IMR-90 (cell line): ENCODE data around the gene ILF2. TPM values are rescaled to one million over a fixed set of nuclear protein-coding genes. Genes with fewer than 3 reads are reported as not detected.
A peak's percentile ranks its signal among the peaks of the same experiment; 100 is the strongest.

ENCODE experiments used
- ATAC-seq: fragments of 200-7000 bp; cut with Tn5 transposase; 2 replicates; pipeline ENCODE4 v1.9.1; 2020; ENCODE audit warnings: low read depth, mild to moderate bottlenecking, moderate library complexity
- BruUV-seq: library from RNA; stranded (reverse); fragments of 400-500 nt; replicated peaks from 2 replicates; lab custom pipeline; 2021; lab: Mats Ljungman, UMichigan
- CTCF ChIA-PET: fragments of 300-600 bp; formaldehyde crosslinking; extraction: SDS; loops from one replicate; lab custom pipeline; 2021; ENCODE audit warnings: antibody characterized with exemption; lab: Yijun Ruan, JAX
- POLR2A ChIA-PET: fragments of 300-600 bp; sonication (Branson Sonifier 250); formaldehyde crosslinking; loops from one replicate; lab custom pipeline; 2022; ENCODE audit warnings: antibody characterized with exemption; ENCODE audit not compliant: unreplicated experiment; lab: Charles Lee
- DNase-seq: peaks from one replicate; pipeline ENCODE4 v3.0.0; 2013
- H2AFZ ChIP-seq: replicated peaks from 2 replicates; pipeline ENCODE3; 2013; ENCODE audit warnings: low read length, mild to moderate bottlenecking; ENCODE audit not compliant: poor library complexity
- H2AK5ac ChIP-seq: 2 replicates; pipeline ENCODE4 v1.6.1; 2013; ENCODE audit warnings: low read depth, low read length, inconsistent platforms
- H2AK9ac ChIP-seq: replicated peaks from 2 replicates; pipeline ENCODE3; 2013; ENCODE audit warnings: mild to moderate bottlenecking, low read depth, low read length, moderate library complexity; ENCODE audit not compliant: poor library complexity
- H2BK120ac ChIP-seq: 2 replicates; pipeline ENCODE4 v1.6.1; 2013; ENCODE audit warnings: low read depth, low read length, inconsistent platforms
- H2BK15ac ChIP-seq: 3 replicates; pipeline ENCODE4 v1.6.1; 2013; ENCODE audit warnings: low read depth, low read length, inconsistent platforms
- H2BK20ac ChIP-seq: 2 replicates; pipeline ENCODE4 v1.6.1; 2013; ENCODE audit warnings: low read depth, mild to moderate bottlenecking, inconsistent platforms, low read length, moderate library complexity
- H2BK5ac ChIP-seq: 2 replicates; pipeline ENCODE4 v1.6.1; 2013; ENCODE audit warnings: mild to moderate bottlenecking, low read depth, low read length, inconsistent platforms; ENCODE audit not compliant: poor library complexity, severe bottlenecking
- H3K14ac ChIP-seq: replicated peaks from 2 replicates; pipeline ENCODE4 v1.6.1; 2013; ENCODE audit warnings: low read depth, low read length, inconsistent platforms
- H3K18ac ChIP-seq: 2 replicates; pipeline ENCODE4 v1.6.1; 2013; ENCODE audit warnings: low read depth, low read length, control low read depth
- H3K23ac ChIP-seq: 2 replicates; pipeline ENCODE4 v1.6.1; 2013; ENCODE audit warnings: low read depth, low read length, inconsistent platforms
- H3K27ac ChIP-seq: 2 replicates; pipeline ENCODE4 v1.5.1; 2013; ENCODE audit warnings: mild to moderate bottlenecking, control low read depth, low read length; ENCODE audit not compliant: insufficient read depth
- H3K27me3 ChIP-seq: 2 replicates; pipeline ENCODE4 v1.6.1; 2013; ENCODE audit warnings: low read length; ENCODE audit not compliant: control insufficient read depth, insufficient read depth
- H3K36me3 ChIP-seq: 2 replicates; pipeline ENCODE4 v1.6.1; 2013; ENCODE audit warnings: low read length, mixed read lengths; ENCODE audit not compliant: control insufficient read depth, insufficient read depth
- H3K4ac ChIP-seq: 2 replicates; pipeline ENCODE4 v1.6.1; 2013; ENCODE audit warnings: low read depth, low read length, inconsistent platforms
- H3K4me1 ChIP-seq: 2 replicates; pipeline ENCODE4 v1.6.1; 2013; ENCODE audit warnings: low read length, mixed read lengths; ENCODE audit not compliant: control insufficient read depth, insufficient read depth
- H3K4me2 ChIP-seq: 2 replicates; pipeline ENCODE4 v1.6.1; 2013; ENCODE audit warnings: low read depth, mild to moderate bottlenecking, control low read depth, low read length, moderate library complexity
- H3K4me3 ChIP-seq: 2 replicates; pipeline ENCODE4 v1.5.1; 2013; ENCODE audit warnings: low read depth, mild to moderate bottlenecking, control low read depth, low read length, moderate library complexity; ENCODE audit not compliant: insufficient read depth
- H3K56ac ChIP-seq: 2 replicates; pipeline ENCODE4 v1.6.1; 2013; ENCODE audit warnings: low read length, inconsistent platforms; ENCODE audit not compliant: insufficient read depth; ENCODE audit errors: extremely low read depth
- H3K79me1 ChIP-seq, 2 experiments: 2 replicates each; pipeline ENCODE4 v1.6.1; 2013; ENCODE audit warnings: low read length in 2 of 2, inconsistent platforms in 1 of 2, low read depth in 1 of 2
- H3K9ac ChIP-seq: 2 replicates; pipeline ENCODE4 v1.6.1; 2013; ENCODE audit warnings: low read depth, low read length, control low read depth
- H3K9me1 ChIP-seq: 2 replicates; pipeline ENCODE4 v1.6.1; 2013; ENCODE audit warnings: low read length, inconsistent platforms; ENCODE audit not compliant: insufficient read depth
- H3K9me3 ChIP-seq: 2 replicates; pipeline ENCODE4 v1.6.1; 2013; ENCODE audit warnings: low read length; ENCODE audit not compliant: control insufficient read depth, insufficient read depth
- H4K20me1 ChIP-seq: 2 replicates; pipeline ENCODE4 v1.6.1; 2013; ENCODE audit warnings: low read length, inconsistent platforms; ENCODE audit not compliant: insufficient read depth
- H4K5ac ChIP-seq: 2 replicates; pipeline ENCODE4 v1.6.1; 2013; ENCODE audit warnings: mild to moderate bottlenecking, low read depth, low read length, control low read depth
- H4K8ac ChIP-seq, 2 experiments: 2 replicates each; pipeline ENCODE4 v1.6.1; 2013; ENCODE audit warnings: low read depth in 2 of 2, low read length in 2 of 2, control low read depth in 1 of 2, inconsistent platforms in 1 of 2
- H4K91ac ChIP-seq: 2 replicates; pipeline ENCODE4 v1.6.1; 2013; ENCODE audit warnings: low read depth, low read length, inconsistent platforms; ENCODE audit not compliant: insufficient read depth
- BHLHE40 ChIP-seq: fragments of 150-350 bp; IDR thresholded peaks from 2 replicates; pipeline ENCODE4 v1.6.1; 2016; ENCODE audit warnings: mild to moderate bottlenecking, low read depth, low read length
- CEBPB ChIP-seq: IDR thresholded peaks from 2 replicates; pipeline ENCODE4 v1.6.1; 2012; ENCODE audit warnings: low read depth, low read length, improper control_type of control experiment
- CHD1 ChIP-seq: IDR thresholded peaks from 2 replicates; pipeline ENCODE4 v1.6.1; 2012; ENCODE audit warnings: low read depth, low read length, improper control_type of control experiment
- ELK1 ChIP-seq: fragments of 150-350 bp; IDR thresholded peaks from 2 replicates; pipeline ENCODE4 v1.6.1; 2016; ENCODE audit warnings: low read depth, mild to moderate bottlenecking, low read length, moderate library complexity, borderline replicate concordance
- FOS ChIP-seq: fragments of 150-350 bp; IDR thresholded peaks from 2 replicates; pipeline ENCODE4 v1.6.1; 2016; ENCODE audit warnings: low read depth, low read length
- MAFK ChIP-seq: IDR thresholded peaks from 2 replicates; pipeline ENCODE4 v1.6.1; 2012; ENCODE audit warnings: low read depth, low read length, improper control_type of control experiment
- MAZ ChIP-seq: IDR thresholded peaks from 2 replicates; pipeline ENCODE4 v1.6.1; 2012; ENCODE audit warnings: low read depth, mild to moderate bottlenecking, low read length, improper control_type of control experiment, moderate library complexity, borderline replicate concordance
- MXI1 ChIP-seq: IDR thresholded peaks from 2 replicates; pipeline ENCODE4 v1.6.1; 2012; ENCODE audit warnings: low read depth, mild to moderate bottlenecking, low read length, moderate library complexity, borderline replicate concordance
- NFE2L2 ChIP-seq: fragments of 150-350 bp; IDR thresholded peaks from 2 replicates; pipeline ENCODE4 v1.6.1; 2016; ENCODE audit warnings: low read depth, mild to moderate bottlenecking, low read length
- POLR2A ChIP-seq: IDR thresholded peaks from 2 replicates; pipeline ENCODE4 v1.6.1; 2012; ENCODE audit warnings: mild to moderate bottlenecking, low read depth, low read length
- RAD21 ChIP-seq: IDR thresholded peaks from 2 replicates; pipeline ENCODE4 v1.6.1; 2012; ENCODE audit warnings: low read length, improper control_type of control experiment
- RCOR1 ChIP-seq: IDR thresholded peaks from 2 replicates; pipeline ENCODE4 v1.6.1; 2012; ENCODE audit warnings: mild to moderate bottlenecking, low read length, improper control_type of control experiment; ENCODE audit not compliant: insufficient replicate concordance
- RFX5 ChIP-seq: IDR thresholded peaks from 2 replicates; pipeline ENCODE4 v1.8.0; 2012; ENCODE audit warnings: low read depth, mild to moderate bottlenecking, low read length, moderate library complexity
- SMC3 ChIP-seq: fragments of 150-350 bp; IDR thresholded peaks from 2 replicates; pipeline ENCODE4 v1.6.1; 2016; ENCODE audit warnings: low read depth, mild to moderate bottlenecking, antibody characterized with exemption, low read length, moderate library complexity
- USF2 ChIP-seq: fragments of 150-350 bp; IDR thresholded peaks from 2 replicates; pipeline ENCODE4 v1.6.1; 2017; ENCODE audit warnings: mild to moderate bottlenecking, antibody characterized with exemption, low read length, low read depth
- WGBS, 2 experiments: methylation state at CpG; one replicate each; pipeline versions ENCODE4 v1.1.5 to v1.1.7; 2013; ENCODE audit warnings: missing lambda C conversion rate in 2 of 2; ENCODE audit not compliant: insufficient read length in 1 of 2; ENCODE audit errors: extremely low coverage in 2 of 2; 5-methylcytosine and 5-hydroxymethylcytosine counted together
- dilution Hi-C: fragments of 300-500 bp; cut with HindIII; formaldehyde crosslinking; loops from one replicate; pipeline ENCODE4 v1.14.3; 2018; ENCODE audit warnings: low sequenced_read_pairs; ENCODE audit not compliant: unreplicated experiment
- in situ Hi-C: fragments of 300-500 bp; cut with MboI; formaldehyde crosslinking; loops from 3 replicates; pipeline ENCODE4 v1.14.3; 2019; ENCODE audit warnings: low sequenced_read_pairs, inconsistent platforms, mixed read lengths
- intact Hi-C: fragments of 100-400 bp; cut with micrococcal nuclease; formaldehyde crosslinking; loops from 2 replicates; pipeline ENCODE4 v1.10.0; 2022
- polyA plus RNA-seq, 3 experiments: library from polyadenylated mRNA; depleted of rRNA; stranded (reverse); fragments of >200 nt; gene quantifications; 2 replicates each; pipeline ENCODE4 v1.2.3, GENCODE V29; 2012; ENCODE audit warnings: low replicate concordance in 1 of 3
- total RNA-seq: library from RNA; depleted of rRNA; stranded (reverse); fragments of >200 nt; gene quantifications from 2 replicates; pipeline ENCODE4 v1.2.3, GENCODE V29; 2012
- TF ChIP-seq, protein P1 (sequence below): conservative IDR thresholded peaks from 2 replicates; pipeline ENCODE4 v1.5.1; 2012; ENCODE audit warnings: mild to moderate bottlenecking, low read depth, low read length, improper control_type of control experiment

Gene ILF2
- total and polyA plus RNA-seq, 2 of the 4 experiments (the other 2 are of a cell fraction) = 273 to 504 TPM

GRCh38 chr1:153662269-153662668, 8.5 kb downstream of the ILF2 start:
- Histone ChIP-seq H3K27me3 (no peaks in the 10 kb centered on the region), H2AK9ac (no peak overlapping the region), H2BK120ac (no peak overlapping the region), H4K5ac (no peak overlapping the region), H3K14ac (no peak overlapping the region), H3K4me3 (no peak overlapping the region), H3K23ac (no peak overlapping the region), H4K8ac (no peak overlapping the region), H3K79me1 (peaks cover 14 to 31% of the 10 kb centered on the region in 2 experiments; a peak in 3 of 4 replicates), H3K4me2 (no peak overlapping the region), H3K27ac (no peak overlapping the region), H3K4me1 (peaks cover 3% of the 10 kb centered on the region), H3K9ac (no peak overlapping the region), H3K18ac (no peak overlapping the region), H2AFZ (no peak overlapping the region), H4K91ac (no peak overlapping the region), H4K20me1 (no peaks in the 10 kb centered on the region), H2BK15ac (no peak overlapping the region), H3K36me3 (peaks cover 58% of the 10 kb centered on the region), H2BK5ac (no peak overlapping the region), H3K4ac (no peak overlapping the region), H3K9me3 (no peaks in the 10 kb centered on the region), H2BK20ac (no peak overlapping the region), H3K9me1 (no peaks in the 10 kb centered on the region; the same call in 1 of the 2 replicates), H2AK5ac (no peak overlapping the region), H3K56ac (no peak overlapping the region)
- POLR2A ChIA-PET = no interaction called here
- CTCF ChIA-PET = no interaction called here
- BruUV-seq = TSS peak; percentile 88
- in situ Hi-C loops (no loop called here), intact Hi-C loops (no loop called here), dilution Hi-C loops (no loop called here)
- WGBS, 2 experiments = no CpG with 5 or more reads among the region's 2 CpGs
- DNase-seq = no peak
- ATAC-seq = no peak
- TF ChIP-seq MAZ (no peak), BHLHE40 (no peak), RAD21 (no peak), NFE2L2 (no peak), CEBPB (no peak), FOS (no peak), SMC3 (no peak), MAFK (no peak), RFX5 (no peak), USF2 (no peak), ELK1 (no peak), POLR2A (no peak), CHD1 (no peak), MXI1 (no peak), RCOR1 (no peak)
- TF ChIP-seq, protein P1, sequence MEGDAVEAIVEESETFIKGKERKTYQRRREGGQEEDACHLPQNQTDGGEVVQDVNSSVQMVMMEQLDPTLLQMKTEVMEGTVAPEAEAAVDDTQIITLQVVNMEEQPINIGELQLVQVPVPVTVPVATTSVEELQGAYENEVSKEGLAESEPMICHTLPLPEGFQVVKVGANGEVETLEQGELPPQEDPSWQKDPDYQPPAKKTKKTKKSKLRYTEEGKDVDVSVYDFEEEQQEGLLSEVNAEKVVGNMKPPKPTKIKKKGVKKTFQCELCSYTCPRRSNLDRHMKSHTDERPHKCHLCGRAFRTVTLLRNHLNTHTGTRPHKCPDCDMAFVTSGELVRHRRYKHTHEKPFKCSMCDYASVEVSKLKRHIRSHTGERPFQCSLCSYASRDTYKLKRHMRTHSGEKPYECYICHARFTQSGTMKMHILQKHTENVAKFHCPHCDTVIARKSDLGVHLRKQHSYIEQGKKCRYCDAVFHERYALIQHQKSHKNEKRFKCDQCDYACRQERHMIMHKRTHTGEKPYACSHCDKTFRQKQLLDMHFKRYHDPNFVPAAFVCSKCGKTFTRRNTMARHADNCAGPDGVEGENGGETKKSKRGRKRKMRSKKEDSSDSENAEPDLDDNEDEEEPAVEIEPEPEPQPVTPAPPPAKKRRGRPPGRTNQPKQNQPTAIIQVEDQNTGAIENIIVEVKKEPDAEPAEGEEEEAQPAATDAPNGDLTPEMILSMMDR = no peak
